K562 treated with DMSO at 1 percent for 12 hours (cell line): Measurements from ENCODE around the gene CFAP100. TPM values are rescaled to one million over a fixed set of nuclear protein-coding genes. Genes with fewer than 3 reads are reported as not detected.

Experiments
- total RNA-seq: library from RNA; unstranded; fragments of 300-600 nt; gene quantifications from 2 replicates; pipeline ENCODE4 v1.2.3, GENCODE V29; 2022; ENCODE audit not compliant: insufficient read depth

Gene CFAP100
- total RNA-seq = not detected in 2 replicates

DNA sequence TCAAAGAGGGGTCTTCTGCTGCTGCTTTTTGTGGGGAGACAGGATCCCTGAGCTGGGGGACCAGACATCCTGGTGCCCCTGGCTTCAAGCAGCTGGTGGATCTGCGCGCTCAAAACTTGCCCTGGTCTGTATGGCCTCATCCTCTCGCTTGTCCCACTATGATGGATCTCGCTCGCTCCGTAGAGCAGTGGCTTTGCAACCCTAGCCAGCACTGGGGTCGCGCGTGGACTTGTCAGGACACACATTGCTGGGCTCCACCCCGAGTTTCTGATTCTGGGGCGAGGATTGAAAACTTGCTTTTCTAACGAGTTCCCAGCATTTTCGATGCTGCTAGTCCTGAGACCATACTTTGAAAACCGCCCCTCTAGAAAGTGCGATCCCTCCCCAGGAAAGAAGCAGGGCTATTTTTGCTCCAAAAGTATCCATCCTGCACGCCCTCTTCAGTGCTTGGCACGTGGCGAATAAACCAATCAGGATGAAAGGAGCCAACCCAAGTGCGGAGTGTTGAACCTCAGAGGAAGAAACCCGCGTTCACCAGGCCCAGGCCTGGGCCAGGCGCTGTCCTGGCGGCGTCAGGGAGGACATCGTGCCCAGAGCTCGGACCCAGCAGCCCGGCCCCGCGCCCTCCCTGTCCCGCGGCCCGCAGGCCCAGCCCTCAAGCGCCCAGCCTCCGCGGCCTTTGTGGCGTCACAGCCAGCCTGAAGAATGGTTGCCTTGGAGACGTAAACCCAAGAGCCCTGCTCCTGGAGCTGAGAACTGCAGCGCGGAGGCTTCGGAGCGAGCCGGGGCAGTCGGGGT lies at the start of gene CFAP100:
TSS of gene CFAP100 (plus strand) at position 731 of the 798 bp plus-strand sequence. CDS start 1,092 bp downstream, outside the sequence.

DNA sequence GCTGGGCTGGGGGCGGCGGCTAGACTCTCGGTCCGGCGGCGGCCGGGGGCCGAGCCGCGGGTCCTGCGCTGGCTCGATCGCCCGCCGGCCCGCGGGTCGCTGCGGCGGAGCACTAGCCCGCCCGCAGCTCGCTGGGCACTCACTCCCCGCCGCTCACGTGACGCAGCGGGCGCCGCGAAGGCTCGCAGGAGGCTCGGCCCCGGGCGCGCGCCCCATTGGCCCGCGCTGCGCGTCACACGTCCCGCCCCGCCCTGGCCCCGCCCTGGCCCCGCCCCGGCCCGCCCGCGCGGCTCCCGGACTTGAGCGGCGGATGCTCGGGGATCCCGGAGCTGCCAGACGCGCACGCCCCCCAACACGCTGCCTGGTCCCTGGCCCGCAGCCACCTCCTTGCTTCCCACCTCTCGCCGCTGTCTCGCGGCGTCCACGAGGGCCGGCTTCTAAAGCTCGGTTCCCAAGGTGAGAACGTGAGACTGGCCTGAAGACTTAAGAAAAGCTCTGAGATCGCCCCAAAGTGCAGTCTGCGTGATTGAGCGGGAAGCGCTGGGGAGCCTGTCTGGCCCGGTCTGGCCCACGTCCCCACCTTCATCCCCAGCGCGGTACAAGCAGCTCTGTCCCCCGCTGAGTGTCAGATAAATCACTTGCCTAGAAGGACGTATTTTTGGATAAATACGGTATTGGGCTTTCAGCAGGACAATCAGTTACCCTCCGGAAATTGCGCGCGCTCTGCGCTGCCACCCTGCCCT lies 37.2 kb upstream of the CFAP100 start, which contains the start of gene KLF15:
TSS of gene KLF15 (minus strand) at position 114 of the 743 bp plus-strand sequence. CDS start 4,486 bp downstream, outside the sequence.

DNA sequence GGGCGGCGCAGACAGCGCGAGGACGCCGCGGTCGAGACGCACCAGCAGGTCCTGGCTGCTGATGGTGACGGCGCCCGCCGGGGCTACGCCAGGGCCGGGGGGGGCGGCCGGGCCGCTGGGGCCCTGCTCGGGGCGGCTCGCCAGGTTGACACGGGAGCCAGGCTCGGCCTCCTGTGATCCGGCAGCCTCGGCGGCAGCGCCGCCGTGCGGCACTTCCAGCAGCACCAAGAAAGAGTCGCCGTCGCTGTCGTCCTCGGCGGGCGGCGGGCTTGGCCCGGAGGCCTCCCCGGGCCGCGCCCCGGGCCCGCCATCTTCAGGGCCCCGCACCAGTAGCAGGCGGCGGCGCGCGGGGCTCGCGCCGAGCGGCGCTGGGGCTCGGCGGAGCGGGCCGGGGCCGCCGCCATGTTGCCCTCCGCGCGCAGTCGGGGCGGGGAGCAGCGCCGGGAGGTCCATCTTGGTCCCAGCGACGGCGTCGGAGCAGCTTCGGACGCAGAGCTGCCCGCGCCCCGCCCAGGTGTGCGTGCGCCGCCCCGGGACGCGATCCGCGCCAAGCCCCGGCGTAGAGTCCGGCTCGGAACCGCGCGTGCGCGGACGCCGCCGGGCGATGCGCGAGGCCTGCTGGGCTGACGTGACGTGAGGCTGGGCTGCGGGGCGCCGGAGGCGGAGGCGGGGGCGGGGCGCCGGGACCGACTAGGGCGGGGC lies 80.9 kb downstream of the CFAP100 start, which contains the start of gene ZXDC:
TSS of gene ZXDC (minus strand) at position 479 of the 702 bp plus-strand sequence. CDS start at position 453, 26 bp downstream.

Other genes with a start within 250 kb of the CFAP100 start
- gene ALDH1L1, start 214.3 kb upstream of the CFAP100 start, total RNA-seq = 4.1 and 4.8 TPM in 2 replicates
- gene KLF15, start 37.5 kb upstream of the CFAP100 start, total RNA-seq = 0.56 TPM in 1 of 2 replicates, not detected in the other
- 8.9 and 27.0 TPM in 2 replicates for gene ZXDC, start 81.0 kb downstream of the CFAP100 start, total RNA-seq
- not detected in 2 replicates for gene UROC1, start 122.9 kb downstream of the CFAP100 start, total RNA-seq
- not detected in 2 replicates for gene CHST13, start 129.2 kb downstream of the CFAP100 start, total RNA-seq
- gene C3orf22, start 164.0 kb downstream of the CFAP100 start, total RNA-seq = not detected in 2 replicates